Panc1 (cell line): ENCODE results near the gene CACNA1C. TPM values are rescaled to one million over a fixed set of nuclear protein-coding genes. Genes with fewer than 3 reads are reported as not detected.

Experiments used
- ATAC-seq: fragments of 200-7000 bp; cut with Tn5 transposase; 2 replicates; pipeline ENCODE4 v1.9.1; 2020; ENCODE audit warnings: mild to moderate bottlenecking, moderate library complexity
- BruUV-seq: library from RNA; stranded (reverse); fragments of 400-500 nt; replicated peaks from 2 replicates; lab custom pipeline; 2021; lab: Mats Ljungman, UMichigan
- CTCF ChIA-PET: fragments of 300-600 bp; sonication (Branson Sonifier 250); formaldehyde crosslinking; loops from one replicate; lab custom pipeline; 2022; ENCODE audit warnings: antibody characterized with exemption; lab: Charles Lee
- POLR2A ChIA-PET: fragments of 300-600 bp; sonication (Branson Sonifier 250); formaldehyde crosslinking; loops from one replicate; lab custom pipeline; 2022; ENCODE audit warnings: antibody characterized with exemption; lab: Charles Lee
- DNase-seq: peaks from one replicate; pipeline ENCODE4 v3.0.0-alpha.2; 2010; ENCODE audit warnings: low read depth, low spot score
- H3K27ac ChIP-seq: 2 replicates; pipeline ENCODE4 v1.5.1; 2011; ENCODE audit warnings: mild to moderate bottlenecking, low read length, inconsistent platforms
- H3K27me3 ChIP-seq: fragments of 200-500 bp; sonication (Bioruptor generic); 2 replicates; pipeline ENCODE4 v1.6.0; 2014; ENCODE audit warnings: low read length, inconsistent platforms; ENCODE audit not compliant: control insufficient read depth, insufficient read depth
- H3K36me3 ChIP-seq: fragments of 200-500 bp; sonication (Bioruptor generic); 2 replicates; pipeline ENCODE4 v1.5.1; 2014; ENCODE audit warnings: inconsistent platforms, mild to moderate bottlenecking, low read length, moderate library complexity; ENCODE audit not compliant: control insufficient read depth, insufficient read depth
- H3K4me1 ChIP-seq: 2 replicates; pipeline ENCODE4 v1.5.1; 2011; ENCODE audit warnings: inconsistent platforms, mild to moderate bottlenecking, low read length, moderate library complexity; ENCODE audit not compliant: control insufficient read depth, insufficient read depth
- H3K4me3 ChIP-seq, 2 experiments: 2 replicates each; pipeline ENCODE4 v1.5.1; 2011 to 2012; ENCODE audit warnings: low read depth in 2 of 2, low read length in 2 of 2, mild to moderate bottlenecking in 2 of 2, inconsistent platforms in 1 of 2, moderate library complexity in 1 of 2
- H3K9me3 ChIP-seq: fragments of 200-500 bp; sonication (Bioruptor generic); 2 replicates; pipeline ENCODE4 v1.5.1; 2014; ENCODE audit warnings: low read depth, mild to moderate bottlenecking, inconsistent platforms, low read length, moderate library complexity; ENCODE audit not compliant: control insufficient read depth, insufficient read depth
- CTCF ChIP-seq: fragments of 450-650 bp; IDR thresholded peaks from 2 replicates; pipeline ENCODE4 v1.5.1; 2017; ENCODE audit warnings: mild to moderate bottlenecking
- POLR2AphosphoS5 ChIP-seq: IDR thresholded peaks from 2 replicates; pipeline ENCODE4 v1.6.1; 2012; ENCODE audit warnings: mild to moderate bottlenecking, low read depth, low read length, moderate library complexity
- REST ChIP-seq, 2 experiments: IDR thresholded peaks; 2 replicates each; pipeline ENCODE4 v1.6.1; 2011 to 2012; ENCODE audit warnings: low read depth in 2 of 2, control low read depth in 1 of 2, low read length in 1 of 2, mild to moderate bottlenecking in 1 of 2, moderate library complexity in 1 of 2; ENCODE audit not compliant: insufficient read depth in 1 of 2
- SIN3A ChIP-seq: IDR thresholded peaks from 2 replicates; pipeline ENCODE4 v1.6.1; 2012; ENCODE audit warnings: low read depth, mild to moderate bottlenecking, low read length, moderate library complexity, borderline replicate concordance; ENCODE audit not compliant: insufficient read depth
- TCF7L2 ChIP-seq: IDR thresholded peaks from 2 replicates; pipeline ENCODE4 v1.6.1; 2011; ENCODE audit warnings: mild to moderate bottlenecking, low read depth, low read length, inconsistent platforms
- in situ Hi-C: cut with HindIII; loops from 2 replicates; pipeline ENCODE4 v1.10.0; 2016; ENCODE audit warnings: low sequenced_read_pairs, low pct_unique_long_range_greater_than_20kb
- intact Hi-C: fragments of 100-400 bp; cut with micrococcal nuclease; formaldehyde crosslinking; loops from one replicate; pipeline ENCODE4 v1.10.0; 2022; ENCODE audit not compliant: unreplicated experiment
- total RNA-seq: library from RNA; stranded (reverse); gene quantifications from one replicate; pipeline ENCODE4 v1.2.1, GENCODE V29; 2021; ENCODE audit not compliant: unreplicated experiment

Gene CACNA1C
- total RNA-seq, 1 experiment from 2014 or later = 0.03 TPM

DNA sequence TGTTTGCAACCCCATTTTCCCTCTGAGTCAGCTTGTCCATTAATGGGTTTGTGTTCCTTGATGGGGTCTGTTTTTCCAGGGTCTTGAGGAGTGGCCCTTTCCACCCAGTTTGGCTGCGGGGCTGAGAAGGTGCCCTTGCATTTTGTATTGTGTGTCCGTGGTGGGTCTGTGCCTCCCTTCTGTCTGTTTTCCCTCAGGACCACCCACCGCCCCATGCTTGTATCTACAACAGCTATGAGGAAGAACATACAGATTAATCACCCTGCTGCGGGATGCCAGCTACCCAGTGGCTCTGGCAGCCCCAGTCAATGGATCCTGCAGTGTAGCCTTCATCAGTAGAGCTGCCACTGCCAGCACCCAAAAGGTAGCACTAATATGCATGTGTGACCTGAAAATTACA is 235.7 kb downstream of the CACNA1C start:
- ChIA-PET POLR2A (no interaction called here), CTCF (no interaction called here)
- no peak for ATAC-seq
- TF ChIP-seq REST (IDR thresholded peaks at IDR 0.05; ENCODE audit: insufficient read depth in 1 of 2, low read depth in 2 of 2, low read length in 1 of 2) (no peak), TCF7L2 (no peak), POLR2AphosphoS5 (no peak), SIN3A (no peak), CTCF (no peak)
- no peak overlapping the region for H3K27ac ChIP-seq
- no peak for DNase-seq
- no peaks in the 10 kb centered on the region for H3K36me3 ChIP-seq
- no peaks in the 10 kb centered on the region; the same call in 1 of the 2 replicates for H3K27me3 ChIP-seq
- H3K4me3 ChIP-seq = no peak overlapping the region
- intact Hi-C loops = loop anchor here (5.0 kb wide), 1 partner anchor 231 kb away; no protein-coding TSS in a partner anchor
- in situ Hi-C loops = no loop called here
- no peaks in the 10 kb centered on the region for H3K9me3 ChIP-seq
- H3K4me1 ChIP-seq = no peaks in the 10 kb centered on the region
- BruUV-seq = no TSS peak

DNA sequence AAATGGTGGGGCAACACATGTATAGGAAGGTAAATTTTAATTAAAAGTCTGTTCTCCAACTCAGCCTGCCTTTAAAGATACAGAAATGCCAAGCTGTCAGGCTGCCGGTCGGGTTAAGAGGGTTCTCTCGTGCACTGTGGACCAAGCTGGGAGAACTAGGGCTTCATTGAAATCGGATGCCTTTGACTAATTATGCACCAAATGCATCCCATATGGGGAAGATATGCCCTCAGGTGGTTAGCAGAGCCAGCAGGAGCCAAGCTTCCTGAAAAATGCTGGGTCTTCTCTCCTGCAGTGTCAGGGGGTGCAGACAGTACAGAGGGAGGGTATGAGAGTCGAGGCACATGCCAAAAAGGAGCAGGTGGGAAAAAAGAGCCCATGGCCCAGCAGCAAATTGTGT is 236.1 kb downstream of the CACNA1C start:
- POLR2A ChIA-PET = no interaction called here
- in situ Hi-C loops (no loop called here), intact Hi-C loops (loop anchor here (5.0 kb wide), 1 partner anchor 232 kb away; no protein-coding TSS in a partner anchor)
- Histone ChIP-seq H3K27me3 (no peaks in the 10 kb centered on the region; the same call in 1 of the 2 replicates), H3K36me3 (no peaks in the 10 kb centered on the region), H3K4me3 (no peak overlapping the region), H3K9me3 (no peaks in the 10 kb centered on the region), H3K27ac (no peak overlapping the region), H3K4me1 (no peaks in the 10 kb centered on the region)
- CTCF ChIA-PET = no interaction called here
- DNase-seq (no peak), ATAC-seq (no peak)
- no TSS peak for BruUV-seq
- TF ChIP-seq TCF7L2 = no peak
- TF ChIP-seq POLR2AphosphoS5 = no peak
- TF ChIP-seq CTCF = no peak
- no peak for TF ChIP-seq REST (IDR thresholded peaks at IDR 0.05; ENCODE audit: insufficient read depth in 1 of 2, low read depth in 2 of 2, low read length in 1 of 2)
- no peak for TF ChIP-seq SIN3A
